OCI-LY1 (cell line): ENCODE data around the gene NME3.

Source experiments
- EZH2 ChIP-seq: fragments of 200-600 bp; sonication (generic), shearing (Covaris generic); IDR thresholded peaks from 2 replicates; pipeline ENCODE4 v1.8.0; 2017; ENCODE audit warnings: borderline replicate concordance, mixed run types, mild to moderate bottlenecking, antibody characterized with exemption, low read length, moderate library complexity, mixed read lengths
- TF ChIP-seq, protein P1 (sequence below): fragments of 200-600 bp; sonication (generic), shearing (Covaris generic); IDR thresholded peaks from 2 replicates; pipeline ENCODE4 v1.5.1; 2017; ENCODE audit warnings: mild to moderate bottlenecking, antibody characterized with exemption, low read length, moderate library complexity, mixed read lengths

DNA sequence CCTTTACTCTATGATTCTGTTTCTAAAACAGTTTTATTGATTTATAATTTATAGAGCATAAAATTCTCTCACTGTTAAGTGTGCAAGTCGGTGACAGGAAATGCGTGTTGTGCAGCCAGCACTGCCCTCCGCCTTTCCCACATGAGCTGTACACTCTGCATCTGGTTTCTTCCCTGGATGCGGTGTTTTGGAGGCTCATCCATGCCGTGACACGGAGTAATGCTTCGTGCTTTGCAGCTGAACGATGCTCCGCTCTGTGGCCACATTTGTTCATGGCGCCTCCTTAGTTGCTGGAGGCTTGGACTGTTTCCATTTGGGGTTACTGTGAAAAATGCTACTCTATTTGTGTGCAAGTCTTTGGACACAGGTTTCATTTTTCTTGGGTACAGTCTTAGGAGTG is 29.4 kb upstream of the NME3 start:
- TF ChIP-seq, protein P1, sequence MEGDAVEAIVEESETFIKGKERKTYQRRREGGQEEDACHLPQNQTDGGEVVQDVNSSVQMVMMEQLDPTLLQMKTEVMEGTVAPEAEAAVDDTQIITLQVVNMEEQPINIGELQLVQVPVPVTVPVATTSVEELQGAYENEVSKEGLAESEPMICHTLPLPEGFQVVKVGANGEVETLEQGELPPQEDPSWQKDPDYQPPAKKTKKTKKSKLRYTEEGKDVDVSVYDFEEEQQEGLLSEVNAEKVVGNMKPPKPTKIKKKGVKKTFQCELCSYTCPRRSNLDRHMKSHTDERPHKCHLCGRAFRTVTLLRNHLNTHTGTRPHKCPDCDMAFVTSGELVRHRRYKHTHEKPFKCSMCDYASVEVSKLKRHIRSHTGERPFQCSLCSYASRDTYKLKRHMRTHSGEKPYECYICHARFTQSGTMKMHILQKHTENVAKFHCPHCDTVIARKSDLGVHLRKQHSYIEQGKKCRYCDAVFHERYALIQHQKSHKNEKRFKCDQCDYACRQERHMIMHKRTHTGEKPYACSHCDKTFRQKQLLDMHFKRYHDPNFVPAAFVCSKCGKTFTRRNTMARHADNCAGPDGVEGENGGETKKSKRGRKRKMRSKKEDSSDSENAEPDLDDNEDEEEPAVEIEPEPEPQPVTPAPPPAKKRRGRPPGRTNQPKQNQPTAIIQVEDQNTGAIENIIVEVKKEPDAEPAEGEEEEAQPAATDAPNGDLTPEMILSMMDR: no peak
- no peak for TF ChIP-seq EZH2
